Esophagus squamous epithelium (tissue), 4 donors: ENCODE data around the gene TRAP1.

Source experiments
- POLR2A ChIP-seq, 4 donors: fragments of 450-650 bp; IDR thresholded peaks; one replicate each; pipeline ENCODE4 v1.6.1; 2017; ENCODE audit warnings: antibody characterized with exemption in 4 of 4, mild to moderate bottlenecking in 4 of 4, moderate library complexity in 3 of 4
- TF ChIP-seq, protein P1 (sequence below), 6 experiments: fragments of 450-650 bp in 4 of 6; fragments of 200-600 bp in 2 of 6; sonication (generic) in 2 of 6; IDR thresholded peaks; one replicate each; pipeline ENCODE4 v1.5.1; 2016 to 2019; ENCODE audit warnings: antibody characterized with exemption in 6 of 6, mild to moderate bottlenecking in 4 of 6, moderate library complexity in 4 of 6

DNA sequence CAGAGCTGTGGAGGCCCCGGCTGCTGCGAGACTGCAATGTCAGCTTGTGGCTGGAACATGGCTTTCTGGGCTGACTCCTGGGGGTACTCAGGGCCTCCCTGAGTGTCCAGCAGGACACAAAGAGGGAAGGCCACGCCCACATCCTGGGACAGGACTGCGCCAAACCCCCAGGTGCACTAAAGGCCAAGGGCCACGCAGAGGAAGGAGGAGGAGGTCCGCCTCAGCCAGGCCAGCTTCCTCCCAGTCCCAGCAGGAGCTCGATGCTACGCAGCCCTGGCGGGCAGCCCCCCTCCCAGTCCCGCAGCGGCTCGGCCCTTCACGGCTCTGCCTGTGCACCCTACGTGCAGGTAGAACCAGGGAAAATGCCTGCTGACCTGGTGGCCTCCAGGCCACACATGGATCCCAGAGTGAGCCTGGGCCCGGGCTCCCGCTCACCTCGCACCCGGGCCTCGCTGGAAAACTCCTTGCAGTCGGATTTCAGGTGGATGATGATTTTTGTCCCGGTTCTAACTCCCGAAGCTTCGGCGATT lies 41.7 kb downstream of the TRAP1 start:
- TF ChIP-seq, protein P1, sequence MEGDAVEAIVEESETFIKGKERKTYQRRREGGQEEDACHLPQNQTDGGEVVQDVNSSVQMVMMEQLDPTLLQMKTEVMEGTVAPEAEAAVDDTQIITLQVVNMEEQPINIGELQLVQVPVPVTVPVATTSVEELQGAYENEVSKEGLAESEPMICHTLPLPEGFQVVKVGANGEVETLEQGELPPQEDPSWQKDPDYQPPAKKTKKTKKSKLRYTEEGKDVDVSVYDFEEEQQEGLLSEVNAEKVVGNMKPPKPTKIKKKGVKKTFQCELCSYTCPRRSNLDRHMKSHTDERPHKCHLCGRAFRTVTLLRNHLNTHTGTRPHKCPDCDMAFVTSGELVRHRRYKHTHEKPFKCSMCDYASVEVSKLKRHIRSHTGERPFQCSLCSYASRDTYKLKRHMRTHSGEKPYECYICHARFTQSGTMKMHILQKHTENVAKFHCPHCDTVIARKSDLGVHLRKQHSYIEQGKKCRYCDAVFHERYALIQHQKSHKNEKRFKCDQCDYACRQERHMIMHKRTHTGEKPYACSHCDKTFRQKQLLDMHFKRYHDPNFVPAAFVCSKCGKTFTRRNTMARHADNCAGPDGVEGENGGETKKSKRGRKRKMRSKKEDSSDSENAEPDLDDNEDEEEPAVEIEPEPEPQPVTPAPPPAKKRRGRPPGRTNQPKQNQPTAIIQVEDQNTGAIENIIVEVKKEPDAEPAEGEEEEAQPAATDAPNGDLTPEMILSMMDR (IDR thresholded peaks at IDR 0.05) = no peak
- no peak for TF ChIP-seq POLR2A (IDR thresholded peaks at IDR 0.05)
